Adrenal gland (tissue), 12 donors: Measurements from ENCODE around the gene PTPN1. TPM values are rescaled to one million over a fixed set of nuclear protein-coding genes. Genes with fewer than 3 reads are reported as not detected.

Experiments used
- DNase-seq, 7 donors: peaks; one replicate each; pipeline ENCODE4 v3.0.0-alpha.2; 2019 to 2020
- H3K27ac ChIP-seq, 5 donors: fragments of 200-600 bp; sonication (generic) in 4 of 5; 1 replicate in 3 of 5; 2 replicates in 2 of 5; pipeline versions ENCODE4 v1.5.1 to v1.8.0; 2016 to 2020; ENCODE audit warnings: mild to moderate bottlenecking in 1 of 5
- H3K27me3 ChIP-seq: fragments of 200-600 bp; 2 replicates; pipeline ENCODE4 v1.8.0; 2021
- H3K36me3 ChIP-seq, 2 donors: fragments of 200-600 bp; replicated peaks in 1 of 2; 1 replicate in 1 of 2; 2 replicates in 1 of 2; pipeline versions ENCODE4 v1.5.1 to v1.8.0; 2018 to 2022
- H3K4me1 ChIP-seq, 2 donors: fragments of 200-600 bp; replicated peaks in 1 of 2; 1 replicate in 1 of 2; 2 replicates in 1 of 2; pipeline versions ENCODE4 v1.5.1 to v1.8.0; 2018 to 2021
- H3K4me3 ChIP-seq, 4 donors: fragments of 200-600 bp; sonication (generic) in 3 of 4; one replicate each; pipeline ENCODE4 v1.5.1; 2016 to 2018
- H3K9me3 ChIP-seq, 3 donors: fragments of 200-600 bp; sonication (generic) in 1 of 3; replicated peaks in 1 of 3; 1 replicate in 2 of 3; 2 replicates in 1 of 3; pipeline versions ENCODE4 v1.5.1 to v1.8.0; 2016 to 2021
- POLR2A ChIP-seq, 2 donors: fragments of 450-650 bp; IDR thresholded peaks; one replicate each; pipeline ENCODE4 v1.6.1; 2017; ENCODE audit warnings: antibody characterized with exemption in 2 of 2, mild to moderate bottlenecking in 2 of 2, moderate library complexity in 1 of 2
- WGBS, 4 donors: extraction: QIAGEN DNeasy Blood & Tissue Kit in 2 of 4; methylation state at CpG; one replicate each; pipeline versions ENCODE4 v1.1.5 to v1.1.7; 2013 to 2017; 5-methylcytosine and 5-hydroxymethylcytosine counted together
- intact Hi-C, 2 donors: fragments of 100-400 bp; cut with DNase I; formaldehyde crosslinking; loops; one replicate each; pipeline versions ENCODE4 v1.14.1 to v1.15.0; 2022 to 2023
- polyA plus RNA-seq, 3 donors: library from polyadenylated mRNA; stranded (reverse); fragments of 200-250 nt in 2 of 3; fragments of 350-450 nt in 1 of 3; fragmentation: Illumina TruSeq in 1 of 3; extraction: RNeasy Lipid Tissue Mini Kit (QIAGEN cat#74804) in 1 of 3; gene quantifications; one replicate each; pipeline ENCODE4 v1.2.3, GENCODE V29; 2013 to 2014
- total RNA-seq, 9 donors: library from RNA; depleted of rRNA in 4 of 9; stranded (reverse); fragments of >200 nt in 4 of 9; fragments of 120-200 nt in 1 of 9; fragmentation: NEBNext Ultra II Directional in 1 of 9; extraction: Animal tissue kit (Norgen Biotek cat#: 25700) in 1 of 9; gene quantifications; one replicate each; pipeline versions ENCODE4 v1.1.0 to v1.2.4, GENCODE V29; 2013 to 2023
- TF ChIP-seq, protein P1 (sequence below), 6 experiments: fragments of 450-650 bp in 4 of 6; fragments of 200-600 bp in 2 of 6; sonication (generic) in 1 of 6; IDR thresholded peaks; 1 replicate in 5 of 6; 2 replicates in 1 of 6; pipeline versions ENCODE4 v1.5.1 to v1.8.0; 2016 to 2021; ENCODE audit warnings: antibody characterized with exemption in 6 of 6, mild to moderate bottlenecking in 2 of 6, moderate library complexity in 1 of 6
- donor health status: healthy with polysubstance abuse.
- donor health status: Bipolar disorder and iron deficiency.
- donor health status: DM: yes; HTN: yes; CAD: no.
- donor health status: DM: no; HTN: no; CAD: no.
- donor health status: DM: no; HTN: no; CAD: no.
- donor health status: DM: yes; HTN: yes; CAD: no.

PTPN1 gene
- total and polyA plus RNA-seq, 12 donors = 17.0 to 49.2 (median 35.8) TPM

DNA sequence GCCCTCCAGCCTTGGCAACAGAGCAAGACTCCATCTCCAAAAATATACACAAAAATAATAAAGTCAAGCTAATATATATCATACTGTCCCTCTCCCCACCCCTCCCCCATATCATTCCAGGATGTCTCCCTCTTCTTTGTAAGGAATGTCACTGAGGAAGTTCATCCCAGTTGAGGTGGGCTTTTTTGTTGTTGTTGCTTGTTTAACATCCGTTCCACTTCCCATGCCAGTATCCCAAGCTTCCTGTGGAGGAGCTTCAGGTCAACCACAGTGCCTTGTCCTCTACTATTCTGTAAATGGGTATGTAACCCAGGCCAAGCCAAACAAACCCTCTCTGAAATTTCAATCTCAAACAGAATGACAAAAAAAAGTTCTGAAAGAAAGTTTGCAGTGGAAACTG lies 19.0 kb upstream of the PTPN1 start:
- peak in 1 of 7 donors; percentile 24 for DNase-seq
- Histone ChIP-seq H3K27me3 (no peaks in the 10 kb centered on the region), H3K4me3 (no peak overlapping the region), H3K27ac (peak overlapping the region in 1 of 5 donors; percentile 46), H3K9me3 (no peaks in the 10 kb centered on the region), H3K36me3 (no peaks in the 10 kb centered on the region), H3K4me1 (no peaks in the 10 kb centered on the region)
- WGBS, 4 donors = 44 to 58% (median 52%) methylated on average over 1 of the region's 1 CpG
- intact Hi-C loops = no loop called here
- TF ChIP-seq, protein P1, sequence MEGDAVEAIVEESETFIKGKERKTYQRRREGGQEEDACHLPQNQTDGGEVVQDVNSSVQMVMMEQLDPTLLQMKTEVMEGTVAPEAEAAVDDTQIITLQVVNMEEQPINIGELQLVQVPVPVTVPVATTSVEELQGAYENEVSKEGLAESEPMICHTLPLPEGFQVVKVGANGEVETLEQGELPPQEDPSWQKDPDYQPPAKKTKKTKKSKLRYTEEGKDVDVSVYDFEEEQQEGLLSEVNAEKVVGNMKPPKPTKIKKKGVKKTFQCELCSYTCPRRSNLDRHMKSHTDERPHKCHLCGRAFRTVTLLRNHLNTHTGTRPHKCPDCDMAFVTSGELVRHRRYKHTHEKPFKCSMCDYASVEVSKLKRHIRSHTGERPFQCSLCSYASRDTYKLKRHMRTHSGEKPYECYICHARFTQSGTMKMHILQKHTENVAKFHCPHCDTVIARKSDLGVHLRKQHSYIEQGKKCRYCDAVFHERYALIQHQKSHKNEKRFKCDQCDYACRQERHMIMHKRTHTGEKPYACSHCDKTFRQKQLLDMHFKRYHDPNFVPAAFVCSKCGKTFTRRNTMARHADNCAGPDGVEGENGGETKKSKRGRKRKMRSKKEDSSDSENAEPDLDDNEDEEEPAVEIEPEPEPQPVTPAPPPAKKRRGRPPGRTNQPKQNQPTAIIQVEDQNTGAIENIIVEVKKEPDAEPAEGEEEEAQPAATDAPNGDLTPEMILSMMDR (IDR thresholded peaks at IDR 0.05) = no peak
- no peak for TF ChIP-seq POLR2A (IDR thresholded peaks at IDR 0.05)

DNA sequence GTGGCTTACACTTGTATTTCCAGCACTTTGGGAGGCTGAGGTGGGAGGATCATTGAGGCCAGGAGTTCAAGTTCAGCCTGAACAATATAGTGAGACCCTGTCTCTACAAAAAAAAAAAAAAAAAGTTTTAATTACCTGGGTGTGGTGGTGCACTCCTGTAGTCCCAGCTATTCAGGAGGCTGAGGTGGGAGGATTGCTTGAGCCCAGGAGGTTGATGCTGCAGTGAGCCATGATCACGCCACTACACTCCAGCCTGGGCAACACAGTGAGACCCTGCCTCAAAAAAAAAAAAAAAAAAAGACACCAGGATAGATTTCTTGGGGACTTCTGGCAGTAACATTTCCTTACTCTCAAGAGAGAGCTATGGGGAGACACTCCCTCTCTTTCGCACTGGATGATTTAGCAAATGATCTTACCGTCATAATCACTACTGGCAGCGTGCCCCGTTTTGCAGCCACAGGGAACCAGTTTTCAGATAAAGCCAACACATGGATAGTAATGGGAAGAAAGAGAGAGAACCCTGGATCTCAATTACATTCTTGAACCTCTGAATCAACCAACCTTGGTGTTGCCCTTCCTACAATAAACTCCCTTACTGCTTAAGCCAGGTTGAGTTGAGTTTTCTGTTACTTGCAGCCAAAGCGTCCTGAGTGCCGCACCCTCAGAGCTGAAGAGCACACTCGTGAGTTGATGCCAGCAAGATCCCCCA lies 18.1 kb upstream of the PTPN1 start:
- 51 to 65% (median 63%) methylated on average over 8 of the region's 8 CpGs for WGBS, 4 donors
- Histone ChIP-seq H3K27me3 (no peaks in the 10 kb centered on the region), H3K9me3 (no peaks in the 10 kb centered on the region), H3K4me3 (no peak overlapping the region), H3K36me3 (no peaks in the 10 kb centered on the region), H3K4me1 (no peaks in the 10 kb centered on the region), H3K27ac (no peak overlapping the region)
- DNase-seq = peak in 6 of 7 donors; percentile 65 to 84 (median 74)
- TF ChIP-seq, protein P1 (IDR thresholded peaks at IDR 0.05) = no peak
- no peak for TF ChIP-seq POLR2A (IDR thresholded peaks at IDR 0.05)
- intact Hi-C loops = no loop called here

DNA sequence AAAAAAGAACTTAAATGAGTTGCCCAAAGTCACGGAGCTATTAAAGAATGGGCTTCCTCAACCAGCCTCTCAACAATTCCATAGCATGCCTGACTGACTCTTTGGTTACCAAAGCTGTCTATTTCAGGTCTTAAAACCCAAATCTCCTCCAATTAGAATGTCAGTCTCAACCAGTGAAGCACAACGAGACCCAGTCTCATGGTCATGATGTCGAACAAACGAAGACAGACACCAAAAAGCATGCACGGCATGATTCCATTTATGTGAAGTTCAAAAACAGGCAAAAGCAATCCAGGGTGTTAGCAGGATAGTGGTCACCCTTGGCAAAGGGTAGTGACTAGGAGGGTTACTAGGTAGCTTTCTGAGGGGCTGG lies 16.3 kb upstream of the PTPN1 start:
- no peaks in the 10 kb centered on the region for H3K9me3 ChIP-seq
- DNase-seq = no peak
- H3K4me3 ChIP-seq = no peak overlapping the region
- intact Hi-C loops = no loop called here
- H3K36me3 ChIP-seq = no peaks in the 10 kb centered on the region
- no peaks in the 10 kb centered on the region for H3K4me1 ChIP-seq
- no peaks in the 10 kb centered on the region for H3K27me3 ChIP-seq
- TF ChIP-seq, protein P1 (IDR thresholded peaks at IDR 0.05) = no peak
- 73 to 86% (median 83%) methylated on average over 5 of the region's 5 CpGs for WGBS, 4 donors
- no peak overlapping the region for H3K27ac ChIP-seq

DNA sequence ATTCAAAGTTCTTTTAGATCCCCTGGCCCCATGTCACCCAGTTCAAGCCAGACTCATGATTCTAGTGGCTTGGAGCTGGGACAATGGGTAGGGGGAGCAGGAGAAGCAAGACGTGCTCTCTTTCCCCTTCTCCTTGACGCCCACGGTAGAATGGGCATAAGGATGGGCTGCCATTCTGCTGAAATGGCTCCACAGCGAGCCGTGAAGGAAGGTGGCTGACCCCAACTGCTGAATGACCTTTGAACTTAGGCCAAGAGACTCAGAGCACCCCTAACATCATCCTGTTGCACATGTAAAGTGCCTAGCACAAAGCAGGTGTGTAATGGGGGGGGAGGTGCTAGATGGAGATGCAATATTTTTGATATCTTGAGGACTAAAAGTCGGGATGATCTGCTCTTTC lies 15.8 kb upstream of the PTPN1 start:
- no peaks in the 10 kb centered on the region for H3K9me3 ChIP-seq
- intact Hi-C loops = no loop called here
- H3K4me3 ChIP-seq = no peak overlapping the region
- H3K36me3 ChIP-seq = no peaks in the 10 kb centered on the region
- no peaks in the 10 kb centered on the region for H3K4me1 ChIP-seq
- WGBS, 4 donors = 84 to 89% (median 86%) methylated on average over 6 of the region's 6 CpGs
- no peak overlapping the region for H3K27ac ChIP-seq
- no peak for DNase-seq
- H3K27me3 ChIP-seq = no peaks in the 10 kb centered on the region
- TF ChIP-seq, protein P1 (IDR thresholded peaks at IDR 0.05) = no peak
- TF ChIP-seq POLR2A (IDR thresholded peaks at IDR 0.05) = no peak
